ENCODE results near the gene ADRA2A. TPM values are rescaled to one million over a fixed set of nuclear protein-coding genes. Genes with fewer than 3 reads are reported as not detected.

ADRA2A gene
- total RNA-seq, 1 experiment from 2014 or later = not detected

GRCh38 chr10:111102359-111102837 lies 25.6 kb downstream of the ADRA2A start:
- no peak overlapping the region for H3K27ac ChIP-seq
- no peak for DNase-seq
- no peak overlapping the region for H3K4me2 ChIP-seq
- no peak overlapping the region for H3K4me3 ChIP-seq
- BruUV-seq (replicated peaks) = no TSS peak
- H4K20me1 ChIP-seq (ENCODE audit: insufficient read depth) = no peaks in the 10 kb centered on the region
- H3K9me2 ChIP-seq (ENCODE audit: insufficient read depth) = no peaks in the 10 kb centered on the region
- ChIA-PET CTCF (no interaction called here), POLR2A (ENCODE audit: unreplicated experiment) (no interaction called here)
- H3K27me3 ChIP-seq (ENCODE audit: insufficient read depth, low read depth) = no peaks in the 10 kb centered on the region
- no peaks in the 10 kb centered on the region for H3K36me3 ChIP-seq (ENCODE audit: low read depth)
- no peaks in the 10 kb centered on the region for H3K4me1 ChIP-seq (replicated peaks; ENCODE audit: insufficient read depth)
- H3F3A ChIP-seq (ENCODE audit: insufficient read depth, low read depth) = no peaks in the 10 kb centered on the region
- no peaks in the 10 kb centered on the region for H3K79me2 ChIP-seq (ENCODE audit: low read depth)
- intact Hi-C loops (cut with micrococcal nuclease; ENCODE audit: unreplicated experiment) = no loop called here
- TF ChIP-seq CTCF (conservative IDR thresholded peaks at IDR 0.05) (no peak), EZH2 (IDR thresholded peaks at IDR 0.05; ENCODE audit: low read depth) (no peak)
- no peaks in the 10 kb centered on the region for H3K9me3 ChIP-seq (ENCODE audit: insufficient read depth, low read depth)
- no peak overlapping the region for H2AFZ ChIP-seq

- Histone ChIP-seq H3K4me2 (no peak overlapping the region), H3K27me3 (ENCODE audit: insufficient read depth, low read depth) (no peaks in the 10 kb centered on the region), H3K36me3 (ENCODE audit: low read depth) (no peaks in the 10 kb centered on the region), H3K4me3 (no peak overlapping the region), H3K4me1 (replicated peaks; ENCODE audit: insufficient read depth) (no peaks in the 10 kb centered on the region), H3F3A (ENCODE audit: insufficient read depth, low read depth) (no peaks in the 10 kb centered on the region), H3K79me2 (ENCODE audit: low read depth) (no peaks in the 10 kb centered on the region), H3K27ac (no peak overlapping the region), H4K20me1 (ENCODE audit: insufficient read depth) (no peaks in the 10 kb centered on the region), H3K9me3 (ENCODE audit: insufficient read depth, low read depth) (no peaks in the 10 kb centered on the region), H2AFZ (no peak overlapping the region), H3K9me2 (ENCODE audit: insufficient read depth) (no peaks in the 10 kb centered on the region)
- intact Hi-C loops (cut with micrococcal nuclease; ENCODE audit: unreplicated experiment) = no loop called here
- BruUV-seq (replicated peaks) = no TSS peak
- DNase-seq = no peak
- TF ChIP-seq EZH2 (IDR thresholded peaks at IDR 0.05; ENCODE audit: low read depth) (no peak), CTCF (conservative IDR thresholded peaks at IDR 0.05) (no peak)
- CTCF ChIA-PET = no interaction called here
- POLR2A ChIA-PET (ENCODE audit: unreplicated experiment) = no interaction called here
These were observed 26.5 kb downstream of the ADRA2A start for GRCh38 chr10:111103196-111103840.

- no peak overlapping the region for H2AFZ ChIP-seq
- no peaks in the 10 kb centered on the region for H3K79me2 ChIP-seq (ENCODE audit: low read depth)
- no peaks in the 10 kb centered on the region for H3K36me3 ChIP-seq (ENCODE audit: low read depth)
- no peaks in the 10 kb centered on the region for H3K27me3 ChIP-seq (ENCODE audit: insufficient read depth, low read depth)
- BruUV-seq (replicated peaks) = no TSS peak
- H4K20me1 ChIP-seq (ENCODE audit: insufficient read depth) = no peaks in the 10 kb centered on the region
- ChIA-PET POLR2A (ENCODE audit: unreplicated experiment) (no interaction called here), CTCF (no interaction called here)
- no peak overlapping the region for H3K4me3 ChIP-seq
- intact Hi-C loops (cut with micrococcal nuclease; ENCODE audit: unreplicated experiment) = no loop called here
- no peak overlapping the region for H3K4me2 ChIP-seq
- H3K27ac ChIP-seq = no peak overlapping the region
- no peaks in the 10 kb centered on the region for H3F3A ChIP-seq (ENCODE audit: insufficient read depth, low read depth)
- DNase-seq = no peak
- H3K9me3 ChIP-seq (ENCODE audit: insufficient read depth, low read depth) = no peaks in the 10 kb centered on the region
- TF ChIP-seq CTCF (conservative IDR thresholded peaks at IDR 0.05) = no peak
- no peak for TF ChIP-seq EZH2 (IDR thresholded peaks at IDR 0.05; ENCODE audit: low read depth)
- no peaks in the 10 kb centered on the region for H3K9me2 ChIP-seq (ENCODE audit: insufficient read depth)
- no peaks in the 10 kb centered on the region for H3K4me1 ChIP-seq (replicated peaks; ENCODE audit: insufficient read depth)
These were observed 28.0 kb downstream of the ADRA2A start for GRCh38 chr10:111104811-111105210.

Measured in PC-9 (cell line).